Measurements from ENCODE around the gene TMEM30A.

- TF ChIP-seq POLR2A (IDR thresholded peaks at IDR 0.05; ENCODE audit: low read depth) (no peak), CTCF (IDR thresholded peaks at IDR 0.05) (no peak), POLR2AphosphoS5 (IDR thresholded peaks at IDR 0.05) (no peak), EP300 (IDR thresholded peaks at IDR 0.05) (no peak)
Measured at GRCh38 chr6:75246386-75246785, 38.2 kb downstream of the TMEM30A start.
